Gastroesophageal sphincter (tissue), 3 donors: ENCODE results near the gene POU2AF3.
"Not testable (repeated sequence)": the region's sequence is repeated elsewhere in the genome, so short reads cannot be mapped to it uniquely, and the experiment has no call there.

Source experiments
- EP300 ChIP-seq: sonication (generic); formaldehyde crosslinking; IDR thresholded peaks from one replicate; pipeline ENCODE4 v1.6.1; 2017; ENCODE audit warnings: antibody characterized with exemption, mild to moderate bottlenecking
- POLR2A ChIP-seq, 2 donors: fragments of 450-650 bp; IDR thresholded peaks; one replicate each; pipeline ENCODE4 v1.6.1; 2017; ENCODE audit warnings: antibody characterized with exemption in 2 of 2, mild to moderate bottlenecking in 2 of 2, moderate library complexity in 1 of 2
- POLR2AphosphoS5 ChIP-seq: sonication (generic); formaldehyde crosslinking; IDR thresholded peaks from one replicate; pipeline ENCODE4 v1.6.1; 2017; ENCODE audit warnings: antibody characterized with exemption
- TF ChIP-seq, protein P1 (sequence below), 4 experiments: fragments of 200-600 bp in 2 of 4; fragments of 450-650 bp in 2 of 4; sonication (generic) in 1 of 4; IDR thresholded peaks; one replicate each; pipeline ENCODE4 v1.5.1; 2017 to 2019; ENCODE audit warnings: antibody characterized with exemption in 4 of 4, mild to moderate bottlenecking in 2 of 4, moderate library complexity in 2 of 4

DNA sequence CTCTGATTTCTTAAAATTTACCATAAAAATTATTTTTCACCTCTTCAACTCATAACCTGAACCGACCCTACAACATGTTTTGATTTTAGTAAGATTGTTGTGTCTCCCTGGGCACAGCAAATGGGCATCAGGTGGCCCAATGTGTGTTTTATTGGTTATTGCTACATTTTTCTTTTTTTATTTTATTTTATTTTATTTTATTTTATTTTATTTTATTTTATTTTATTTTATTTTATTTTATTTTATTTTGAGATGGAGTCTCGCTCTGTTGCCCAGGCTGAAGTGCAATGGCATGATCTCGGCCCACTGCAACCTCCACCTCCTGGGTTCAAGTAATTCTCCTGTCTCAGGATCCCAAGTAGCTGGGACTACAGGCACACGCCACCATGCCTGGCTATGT lies 30.0 kb upstream of the POU2AF3 start:
- TF ChIP-seq, protein P1, sequence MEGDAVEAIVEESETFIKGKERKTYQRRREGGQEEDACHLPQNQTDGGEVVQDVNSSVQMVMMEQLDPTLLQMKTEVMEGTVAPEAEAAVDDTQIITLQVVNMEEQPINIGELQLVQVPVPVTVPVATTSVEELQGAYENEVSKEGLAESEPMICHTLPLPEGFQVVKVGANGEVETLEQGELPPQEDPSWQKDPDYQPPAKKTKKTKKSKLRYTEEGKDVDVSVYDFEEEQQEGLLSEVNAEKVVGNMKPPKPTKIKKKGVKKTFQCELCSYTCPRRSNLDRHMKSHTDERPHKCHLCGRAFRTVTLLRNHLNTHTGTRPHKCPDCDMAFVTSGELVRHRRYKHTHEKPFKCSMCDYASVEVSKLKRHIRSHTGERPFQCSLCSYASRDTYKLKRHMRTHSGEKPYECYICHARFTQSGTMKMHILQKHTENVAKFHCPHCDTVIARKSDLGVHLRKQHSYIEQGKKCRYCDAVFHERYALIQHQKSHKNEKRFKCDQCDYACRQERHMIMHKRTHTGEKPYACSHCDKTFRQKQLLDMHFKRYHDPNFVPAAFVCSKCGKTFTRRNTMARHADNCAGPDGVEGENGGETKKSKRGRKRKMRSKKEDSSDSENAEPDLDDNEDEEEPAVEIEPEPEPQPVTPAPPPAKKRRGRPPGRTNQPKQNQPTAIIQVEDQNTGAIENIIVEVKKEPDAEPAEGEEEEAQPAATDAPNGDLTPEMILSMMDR (IDR thresholded peaks at IDR 0.05): not testable (repeated sequence)
- not testable (repeated sequence) for TF ChIP-seq POLR2A (IDR thresholded peaks at IDR 0.05); EP300; POLR2AphosphoS5
